GM21528 (cell line): Measurements from ENCODE around the gene MAGEA9.
"Not testable (repeated sequence)": the region's sequence is repeated elsewhere in the genome, so short reads cannot be mapped to it uniquely, and the experiment has no call there.

Experiments used
- ATAC-seq: cut with Tn5 transposase; IDR thresholded peaks from one replicate; pipeline ENCODE4 v1.9.1; 2021; ENCODE audit warnings: mild to moderate bottlenecking, moderate library complexity; ENCODE audit not compliant: unreplicated experiment, low FRiP score

MAGEA9 gene

DNA sequence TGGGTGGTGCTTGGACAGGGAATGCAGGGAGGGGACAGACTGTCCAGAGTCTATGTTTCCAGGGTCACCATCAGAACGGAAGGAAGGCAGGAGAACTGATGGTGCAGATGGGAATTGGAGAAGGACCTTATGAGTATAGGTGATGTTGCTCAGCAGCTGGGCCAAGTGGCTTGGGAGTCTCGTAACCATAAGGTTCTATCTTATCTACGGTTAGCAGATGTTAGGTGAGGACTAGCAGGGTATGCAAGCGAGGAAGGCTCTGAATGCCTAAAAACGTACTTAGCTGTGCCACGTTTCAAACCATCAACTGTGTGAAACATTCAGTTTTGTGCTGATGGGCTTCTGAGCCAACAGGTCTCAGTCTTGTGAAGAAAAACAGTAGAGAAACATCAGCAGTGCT lies 22.4 kb downstream of the MAGEA9 start:
- no peak for ATAC-seq

DNA sequence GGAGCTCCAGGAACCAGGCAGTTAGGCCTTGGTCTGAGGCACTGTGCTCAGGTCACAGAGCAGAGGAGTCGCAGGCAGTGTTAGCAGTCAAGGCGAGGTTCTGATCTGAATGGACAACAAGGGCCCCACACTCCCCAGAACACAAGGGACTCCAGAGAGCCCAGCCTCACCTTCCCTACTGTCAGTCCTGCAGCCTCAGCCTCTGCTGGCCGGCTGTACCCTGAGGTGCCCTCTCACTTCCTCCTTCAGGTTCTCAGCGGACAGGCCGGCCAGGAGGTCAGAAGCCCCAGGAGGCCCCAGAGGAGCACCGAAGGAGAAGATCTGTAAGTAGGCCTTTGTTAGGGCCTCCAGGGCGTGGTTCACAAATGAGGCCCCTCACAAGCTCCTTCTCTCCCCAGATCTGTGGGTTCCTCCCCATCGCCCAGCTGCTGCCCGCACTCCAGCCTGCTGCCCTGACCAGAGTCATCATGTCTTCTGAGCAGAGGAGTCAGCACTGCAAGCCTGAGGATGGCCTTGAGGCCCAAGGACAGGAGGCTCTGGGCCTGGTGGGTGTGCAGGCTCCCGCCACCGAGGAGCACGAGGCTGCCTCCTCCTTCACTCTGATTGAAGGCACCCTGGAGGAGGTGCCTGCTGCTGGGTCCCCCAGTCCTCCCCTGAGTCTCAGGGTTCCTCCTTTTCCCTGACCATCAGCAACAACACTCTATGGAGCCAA lies 26.2 kb downstream of the MAGEA9 start:
- no peak for ATAC-seq

DNA sequence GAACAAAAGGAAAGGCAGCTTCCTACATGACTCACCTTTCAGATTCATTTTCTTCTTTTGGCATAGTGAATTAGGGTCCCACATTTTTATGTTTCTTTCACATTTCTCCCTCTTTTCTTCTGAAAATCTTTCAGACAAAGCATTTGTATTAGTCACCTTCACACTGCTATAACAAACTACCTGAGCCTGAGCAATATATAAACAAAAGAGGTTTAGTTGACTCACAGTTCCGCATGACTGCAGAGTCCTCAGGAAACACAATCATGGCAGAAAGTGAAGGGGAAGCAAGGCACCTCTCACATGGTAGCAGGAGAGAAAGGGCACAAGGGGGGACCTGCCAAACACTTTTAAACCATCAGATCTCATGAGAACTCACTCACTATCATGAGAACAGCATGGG lies 36.9 kb downstream of the MAGEA9 start:
- ATAC-seq = no peak

DNA sequence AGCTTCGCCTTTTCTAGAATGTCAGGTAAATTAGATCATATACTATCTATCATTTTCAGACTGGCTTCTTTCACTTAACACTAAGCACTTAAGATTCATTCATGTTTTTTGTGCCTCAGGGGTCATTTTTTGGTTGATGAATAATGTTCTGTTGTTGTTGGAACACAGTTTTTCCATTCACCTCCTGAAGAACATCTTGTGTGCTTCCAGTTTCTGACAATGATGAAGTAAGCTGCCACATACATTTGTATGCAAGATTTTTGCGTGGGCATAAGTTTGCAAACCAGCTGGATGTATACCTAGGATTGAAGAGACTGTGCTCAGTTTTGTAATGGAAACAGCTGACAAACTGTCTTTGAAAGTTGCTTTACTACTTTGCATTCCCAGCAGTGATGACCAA lies 37.6 kb downstream of the MAGEA9 start:
- no peak for ATAC-seq

DNA sequence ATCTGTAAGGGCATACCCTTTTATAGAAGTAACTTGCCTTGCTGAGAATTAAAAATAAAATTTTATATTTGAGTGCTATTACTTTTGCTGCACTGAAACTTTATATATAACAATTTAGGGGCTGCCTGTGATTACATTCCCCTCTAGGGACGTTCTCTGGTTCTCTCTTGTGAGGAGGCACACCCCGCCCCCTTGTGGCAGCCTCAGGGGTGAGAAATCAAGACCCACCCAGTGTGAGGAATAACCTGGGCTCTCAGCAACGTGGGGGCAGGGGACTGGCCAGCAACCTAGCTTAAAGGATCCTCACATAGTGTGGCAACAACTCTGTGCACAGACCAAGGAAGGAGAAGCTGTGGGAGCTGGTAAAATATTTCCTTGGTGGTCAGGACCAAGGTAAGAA lies 43.7 kb downstream of the MAGEA9 start:
- ATAC-seq = no peak

DNA sequence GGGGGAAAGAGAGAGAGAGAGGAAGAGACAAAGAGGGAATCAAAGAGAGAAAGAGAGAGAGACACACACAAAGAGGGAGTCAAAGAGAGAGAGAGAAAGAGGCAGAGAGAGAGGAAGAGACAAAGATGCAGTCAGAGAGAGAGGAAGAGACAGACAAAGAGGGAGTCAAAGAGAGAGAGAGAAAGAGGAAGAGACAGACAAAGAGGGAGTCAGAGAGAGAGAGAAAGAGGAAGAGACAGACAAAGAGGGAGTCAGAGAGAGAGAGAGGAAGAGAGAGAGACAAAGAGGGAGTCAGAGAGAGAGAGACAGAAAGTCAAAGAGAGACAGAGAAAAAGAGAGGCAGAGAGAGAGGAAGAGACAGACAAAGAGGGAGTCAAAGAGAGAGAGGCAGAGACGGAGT lies 45.5 kb downstream of the MAGEA9 start:
- no peak for ATAC-seq

DNA sequence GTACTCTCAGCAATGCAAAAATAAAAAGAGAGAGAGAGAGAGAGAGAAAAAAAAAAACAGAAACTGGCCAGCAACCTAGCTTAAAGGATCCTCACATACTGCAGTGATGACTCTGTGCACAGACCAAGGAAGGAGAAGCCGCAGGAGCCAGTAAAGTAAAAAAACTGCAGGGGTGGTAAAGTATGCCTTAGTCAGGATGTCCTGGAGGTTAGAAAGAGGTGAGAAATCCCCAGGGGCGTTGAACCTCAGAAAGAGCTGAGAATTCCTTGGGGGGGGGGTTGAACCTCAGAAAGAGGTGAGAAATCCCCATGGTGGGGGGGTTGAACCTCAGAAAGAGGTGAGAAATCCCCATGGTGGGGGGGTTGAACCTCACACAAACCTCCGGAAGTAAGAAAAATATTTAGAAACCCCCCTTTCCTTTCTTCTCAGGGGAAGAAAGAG lies 48.0 kb downstream of the MAGEA9 start:
- no peak for ATAC-seq

DNA sequence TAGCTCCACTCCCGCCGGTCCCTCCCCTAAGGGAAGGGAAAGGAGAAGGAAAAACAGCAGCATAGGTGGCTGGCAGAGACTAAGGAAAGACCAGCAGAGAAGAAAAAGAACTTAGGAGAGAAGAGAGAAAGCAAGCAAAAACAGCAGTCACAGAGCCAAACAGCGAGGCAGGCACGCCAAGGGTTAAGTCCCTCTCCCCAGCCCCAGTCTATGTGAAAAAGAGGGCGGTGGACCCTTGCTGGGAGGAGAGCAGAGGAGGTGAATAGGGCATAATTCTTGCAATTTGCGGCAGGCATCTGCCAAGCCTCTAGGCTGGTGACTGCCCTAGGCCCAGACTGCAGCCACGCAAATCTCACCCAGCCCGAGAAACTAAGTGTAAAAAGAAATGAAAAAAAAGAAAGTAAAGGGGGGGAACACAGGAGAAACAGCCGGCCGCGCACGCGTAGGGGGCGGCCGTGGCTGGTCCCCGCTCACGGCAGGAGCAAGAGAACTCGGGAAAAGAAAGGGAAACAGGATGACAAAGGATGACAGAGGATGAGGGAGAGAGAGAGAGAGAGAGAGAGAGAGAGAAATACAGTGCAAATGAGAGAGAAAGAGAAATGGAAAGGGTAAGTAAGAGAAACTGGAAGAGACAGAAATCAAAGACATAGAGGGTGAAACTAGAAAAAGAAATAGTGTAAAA lies 48.6 kb downstream of the MAGEA9 start:
- ATAC-seq = no peak

DNA sequence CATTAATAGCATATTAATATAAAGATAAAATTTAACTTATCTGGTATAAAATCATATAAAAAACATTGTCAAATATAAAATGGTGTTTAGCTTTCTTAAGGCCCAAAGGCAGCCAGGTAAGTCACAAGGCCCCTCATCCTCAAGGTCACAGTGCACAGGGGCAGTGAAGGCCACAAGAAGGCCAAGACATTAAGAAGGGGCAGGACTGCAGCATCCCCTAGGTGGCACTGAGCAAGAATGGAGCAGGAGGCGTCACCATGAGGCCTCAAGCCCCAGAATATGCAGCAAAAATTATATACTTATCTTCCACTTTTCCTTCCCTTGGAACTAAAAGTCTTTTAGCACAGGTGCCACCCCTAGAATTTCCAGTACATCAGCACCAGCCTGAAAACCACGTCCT lies 49.7 kb downstream of the MAGEA9 start:
- no peak for ATAC-seq

DNA sequence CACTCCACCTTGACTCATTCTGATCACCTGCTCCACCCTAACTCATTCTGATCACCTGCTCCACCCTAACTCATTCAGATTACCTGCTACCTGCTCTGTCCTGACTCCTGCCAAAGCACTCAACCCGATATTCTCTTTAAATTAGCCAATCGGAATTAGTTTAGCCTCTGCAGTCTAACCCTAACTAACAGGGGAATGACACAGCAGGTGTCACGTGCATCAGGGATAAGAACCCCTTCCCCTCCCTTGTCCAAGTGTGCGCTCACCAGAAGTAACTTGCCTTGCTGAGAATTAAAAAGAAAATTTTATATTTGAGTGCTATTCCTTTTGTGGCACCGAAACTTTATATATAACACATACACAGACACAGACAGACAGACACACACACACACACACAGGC lies 55.0 kb downstream of the MAGEA9 start:
- not testable (repeated sequence) for ATAC-seq

DNA sequence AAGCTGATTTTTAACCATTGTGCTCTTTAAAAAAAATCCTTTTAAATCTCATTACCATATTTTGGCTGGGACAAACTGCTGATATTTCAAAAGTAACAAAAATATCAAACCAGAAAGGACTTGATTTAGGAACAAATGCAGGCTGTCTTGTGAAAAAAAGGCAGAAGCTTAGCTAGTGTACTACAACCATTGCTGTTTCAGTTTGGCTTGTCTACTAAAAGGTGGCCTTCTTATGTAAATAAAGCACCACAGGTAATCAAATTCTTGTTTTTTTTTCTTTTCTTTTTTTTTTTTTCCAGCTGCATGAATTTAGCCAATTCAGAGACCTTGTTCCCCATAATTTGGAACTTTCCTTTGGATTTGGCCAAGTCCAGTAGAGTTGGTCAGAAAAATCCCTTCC lies 55.4 kb downstream of the MAGEA9 start:
- no peak for ATAC-seq
